Renal cortex interstitium (tissue), 11 donors: ENCODE results near the gene MAST4. TPM values are rescaled to one million over a fixed set of nuclear protein-coding genes. Genes with fewer than 3 reads are reported as not detected.

ENCODE experiments used
- DNase-seq, 11 donors: peaks; one replicate each; pipeline ENCODE4 v3.0.0-alpha.2; 2013; ENCODE audit warnings: low read depth in 9 of 11, low spot score in 4 of 11; ENCODE audit errors: extremely low read depth in 1 of 11
- polyA plus RNA-seq, 3 donors: library from polyadenylated mRNA; unstranded; fragments of 120-200 nt; gene quantifications; one replicate each; pipeline ENCODE4 v1.2.1, GENCODE V29; 2013; ENCODE audit not compliant: insufficient read length in 3 of 3

Gene MAST4
- polyA plus RNA-seq, 3 donors: 15.2 to 19.4 (median 16.8) TPM

DNA sequence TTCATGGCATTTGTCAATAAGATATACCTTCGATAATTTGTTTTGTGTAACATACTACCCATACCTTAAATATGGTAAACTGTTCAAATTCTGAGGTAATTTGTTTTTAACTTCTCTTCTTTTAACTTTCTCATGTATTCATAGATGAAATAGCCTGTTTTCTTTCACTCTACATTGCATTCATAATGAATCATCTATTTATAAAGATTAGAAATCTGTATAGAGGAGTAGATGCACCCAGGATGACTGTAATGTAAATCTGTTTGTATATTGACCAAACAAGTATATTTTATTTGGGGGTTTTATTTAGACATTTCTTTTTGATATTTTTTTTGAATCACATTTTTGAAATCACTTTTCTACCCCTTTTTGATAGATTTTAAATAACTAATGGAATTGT lies 455.8 kb downstream of the MAST4 start:
- no peak for DNase-seq

DNA sequence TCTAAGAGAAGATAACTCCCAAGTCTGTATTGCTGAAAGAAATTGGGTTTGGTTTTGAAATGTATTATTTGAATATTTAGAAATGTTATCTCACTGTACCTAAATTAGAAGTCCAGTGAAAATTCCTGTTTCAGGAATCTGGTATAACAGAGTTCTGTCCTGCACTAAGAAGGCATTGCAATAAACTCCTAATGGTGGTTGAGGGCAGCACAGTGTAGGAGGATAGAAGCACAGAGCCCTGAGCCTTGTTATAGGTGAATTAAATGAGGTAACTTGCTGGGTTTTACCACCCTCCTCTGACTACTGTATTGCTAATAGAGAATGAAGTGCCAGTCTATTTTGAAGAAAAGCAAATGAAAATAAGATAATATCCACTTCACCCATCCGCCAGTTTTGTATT lies 457.0 kb downstream of the MAST4 start:
- DNase-seq: no peak

DNA sequence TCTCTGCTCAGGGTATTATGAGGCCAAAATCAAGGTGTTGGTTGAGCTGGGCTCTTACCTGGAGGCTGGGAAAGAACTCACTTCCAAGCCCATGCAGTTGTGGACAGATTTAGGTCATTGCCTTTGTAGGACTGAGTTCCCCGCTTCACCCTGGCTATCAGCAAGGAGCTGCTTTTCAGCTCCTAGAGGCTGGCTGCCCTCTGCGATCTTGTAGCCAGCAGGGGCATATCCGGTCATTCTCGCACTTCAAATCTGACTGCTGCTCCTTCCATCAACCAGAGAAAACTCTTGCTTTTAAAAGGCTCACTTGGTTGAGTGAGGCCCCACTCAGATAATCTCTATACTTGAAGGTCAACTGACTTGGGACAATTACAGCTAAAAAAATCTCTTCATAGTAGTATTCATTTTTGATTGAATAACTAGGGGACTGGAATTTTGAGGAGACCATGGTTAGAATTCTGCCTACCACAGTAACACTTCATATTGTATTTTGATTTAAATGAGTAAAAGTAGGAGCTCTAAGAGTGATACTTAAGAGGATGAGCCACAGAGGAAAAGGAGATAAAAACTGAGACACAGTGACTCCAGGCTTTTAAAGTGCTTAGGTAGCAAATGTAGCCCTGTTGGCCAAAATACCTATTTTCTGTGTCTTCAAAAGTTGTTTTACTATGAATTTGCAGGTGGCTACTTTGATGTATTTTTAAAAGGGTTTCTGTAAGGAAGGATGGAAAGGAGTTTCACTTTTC lies 463.0 kb downstream of the MAST4 start:
- no peak for DNase-seq

DNA sequence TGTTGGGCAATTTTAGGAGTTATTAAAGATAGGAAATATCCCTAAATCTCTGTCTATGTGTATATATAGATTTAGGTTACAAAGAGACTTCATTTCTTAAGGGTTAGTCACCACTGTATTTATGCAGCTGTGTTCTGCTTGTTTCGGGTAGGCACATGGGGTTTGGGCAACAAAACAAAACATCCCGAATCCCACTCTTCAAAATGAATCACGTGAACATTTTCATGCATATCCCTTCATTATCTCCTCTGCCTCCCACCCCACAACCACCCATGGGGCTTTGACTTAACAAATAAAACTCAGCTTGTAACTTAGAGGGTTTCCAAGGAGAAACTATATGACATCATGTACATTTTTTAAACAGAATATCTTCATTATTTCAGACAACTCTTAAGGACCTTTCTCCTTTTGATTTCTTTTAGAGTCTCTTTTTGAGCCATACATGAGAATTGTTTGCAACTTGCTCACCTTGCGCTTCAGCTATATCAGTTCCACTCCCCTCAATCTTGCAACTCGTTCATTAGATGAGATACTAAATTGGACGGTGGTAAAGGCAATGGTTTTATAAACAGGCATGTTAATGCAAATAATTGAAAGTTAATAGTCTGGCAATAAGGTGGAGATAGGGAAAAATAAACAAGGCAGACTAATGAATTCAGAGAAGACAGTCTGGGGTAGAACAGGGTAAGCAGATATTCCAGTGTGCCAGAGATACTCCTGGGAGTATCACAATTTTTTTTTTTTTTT lies 463.7 kb downstream of the MAST4 start:
- DNase-seq: no peak

DNA sequence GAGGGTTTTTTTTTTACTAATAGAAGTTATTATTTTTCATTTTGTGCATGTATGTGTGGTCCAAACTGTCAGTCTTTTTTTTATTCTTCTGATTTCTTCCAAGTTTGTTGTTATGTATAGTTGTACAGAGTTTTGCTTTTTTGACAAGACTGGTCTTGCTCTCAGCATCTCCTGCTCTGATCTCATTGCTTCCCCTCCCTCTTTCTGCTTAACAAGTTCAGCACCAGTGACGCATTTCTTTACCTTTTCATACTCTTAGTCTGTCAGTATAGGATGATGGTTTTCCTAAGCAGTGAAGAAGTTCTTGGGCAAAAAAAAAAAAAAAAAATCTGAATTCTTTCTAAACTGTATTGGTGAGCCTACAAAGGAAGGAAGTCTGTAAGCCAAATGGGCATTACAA lies 465.3 kb downstream of the MAST4 start:
- no peak for DNase-seq

DNA sequence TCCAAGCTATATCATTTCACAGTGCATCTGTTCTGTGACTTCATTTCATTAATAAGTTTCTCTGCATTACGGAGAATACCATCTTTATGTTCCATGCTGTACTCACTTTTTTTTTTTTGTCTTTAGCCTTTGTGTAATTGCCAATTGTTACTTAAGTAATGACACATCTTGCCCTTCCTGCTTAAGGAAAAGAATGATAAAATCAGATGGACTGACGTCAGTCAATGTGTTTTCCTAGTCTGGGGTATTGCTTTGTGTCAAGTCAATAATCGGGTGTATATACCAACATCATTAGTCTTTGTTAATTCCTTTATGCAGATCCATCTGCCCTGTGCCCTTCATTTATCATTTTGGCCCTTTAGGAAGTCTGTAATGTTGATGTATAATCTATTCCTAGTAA lies 466.9 kb downstream of the MAST4 start:
- DNase-seq: no peak

DNA sequence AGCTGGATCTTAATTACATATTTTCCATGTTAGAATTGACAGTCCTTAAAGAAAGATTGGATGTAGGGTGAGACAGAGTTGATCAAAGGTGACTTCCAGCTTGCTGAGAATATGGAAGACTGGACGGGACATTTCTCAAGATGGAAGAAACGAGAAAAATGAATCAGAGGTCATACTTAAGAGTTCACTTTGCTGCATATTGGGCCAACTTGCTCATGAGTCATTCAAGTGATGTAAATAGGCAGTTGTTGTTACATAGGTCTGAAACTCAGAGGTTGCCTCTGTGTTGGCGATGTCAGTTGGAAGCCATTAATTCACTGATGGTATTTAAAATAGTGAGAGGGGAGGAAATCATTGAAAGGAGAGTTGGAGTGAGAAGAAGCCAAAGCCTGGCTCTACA lies 467.6 kb downstream of the MAST4 start:
- no peak for DNase-seq

DNA sequence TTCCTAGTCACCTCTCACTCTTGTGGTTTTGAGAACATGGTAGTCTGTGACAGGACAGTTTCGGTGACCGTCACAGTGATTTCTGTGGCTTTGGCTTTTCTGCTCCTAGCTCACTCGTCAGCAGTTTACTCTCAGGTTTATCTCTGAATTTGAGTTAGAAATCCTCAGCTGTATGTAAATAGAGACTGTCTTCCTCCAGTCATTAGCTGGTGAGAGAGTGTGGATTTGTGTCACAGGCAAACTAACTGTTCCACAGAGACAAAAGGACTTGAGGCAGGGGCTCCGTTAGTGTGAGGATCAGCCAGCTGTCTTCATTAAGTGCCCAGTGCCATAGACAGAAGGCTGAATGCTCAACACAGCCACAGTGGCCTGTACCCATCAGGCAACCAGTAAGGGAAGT lies 469.0 kb downstream of the MAST4 start:
- no peak for DNase-seq

DNA sequence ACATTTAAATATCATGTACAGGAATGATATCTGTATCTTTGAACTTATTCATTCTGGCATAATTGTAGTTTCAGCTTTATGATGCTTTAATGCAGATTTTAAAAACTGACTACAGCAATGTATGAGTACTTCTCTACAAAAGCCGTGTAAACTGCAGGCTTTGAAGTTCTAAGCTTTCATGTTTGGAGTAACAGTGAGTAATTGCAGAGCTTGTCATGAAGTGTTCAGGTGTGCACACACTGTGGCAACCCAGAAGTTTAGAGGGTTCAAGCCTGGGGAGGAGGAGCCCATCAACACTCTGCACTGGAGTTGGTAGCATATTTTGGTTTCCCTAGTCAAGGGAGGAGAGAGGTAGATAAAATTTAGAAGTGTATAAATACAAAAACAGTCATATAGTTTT lies 469.5 kb downstream of the MAST4 start:
- DNase-seq: no peak

DNA sequence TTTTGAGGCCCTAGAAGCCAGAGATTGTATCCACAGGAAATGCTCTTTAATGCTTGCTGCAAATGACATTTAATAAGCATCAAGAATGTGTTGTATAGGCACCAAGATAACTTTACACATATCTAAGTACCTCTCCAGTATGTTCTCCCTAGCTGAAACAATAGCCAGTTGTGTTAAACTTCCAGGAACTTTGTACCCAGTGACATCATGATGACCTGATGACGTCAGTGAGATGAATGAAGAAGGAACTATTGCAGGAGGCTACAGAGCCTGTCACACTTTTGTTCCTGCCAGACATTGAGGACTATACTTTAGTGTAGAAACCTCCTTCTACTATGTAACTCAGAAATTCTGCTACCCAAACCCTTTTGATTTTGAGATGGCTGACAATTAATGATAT lies 470.6 kb downstream of the MAST4 start:
- no peak for DNase-seq

DNA sequence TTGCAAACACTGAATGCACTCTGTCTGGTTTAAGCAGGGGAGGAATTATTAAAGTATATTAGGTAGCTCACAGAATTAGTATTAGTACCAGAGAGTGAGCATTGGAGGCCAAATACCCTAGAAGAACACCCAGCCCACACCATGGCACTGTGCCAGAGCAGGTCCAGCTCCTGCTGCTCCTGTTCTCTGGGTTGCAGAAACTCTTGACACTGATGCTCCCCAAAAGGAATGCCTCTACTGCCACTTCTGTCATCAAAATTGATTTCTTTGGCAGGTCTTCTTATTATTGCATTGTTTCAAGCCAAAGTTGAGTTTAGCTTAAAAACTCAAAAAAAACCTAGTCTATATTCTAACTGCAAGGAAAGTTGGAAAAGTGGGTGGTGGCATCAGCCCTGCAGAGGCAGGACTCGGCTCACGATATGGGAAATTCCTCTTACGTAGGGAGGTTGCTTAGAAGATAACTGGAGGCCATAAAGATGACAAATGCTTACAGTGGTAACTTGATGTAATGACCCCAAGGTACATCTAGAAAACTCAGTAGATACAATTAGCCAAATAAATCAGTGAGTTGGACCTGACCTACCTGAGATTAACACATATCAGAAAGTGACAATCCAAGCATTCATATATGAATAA lies 477.0 kb downstream of the MAST4 start:
- no peak for DNase-seq

DNA sequence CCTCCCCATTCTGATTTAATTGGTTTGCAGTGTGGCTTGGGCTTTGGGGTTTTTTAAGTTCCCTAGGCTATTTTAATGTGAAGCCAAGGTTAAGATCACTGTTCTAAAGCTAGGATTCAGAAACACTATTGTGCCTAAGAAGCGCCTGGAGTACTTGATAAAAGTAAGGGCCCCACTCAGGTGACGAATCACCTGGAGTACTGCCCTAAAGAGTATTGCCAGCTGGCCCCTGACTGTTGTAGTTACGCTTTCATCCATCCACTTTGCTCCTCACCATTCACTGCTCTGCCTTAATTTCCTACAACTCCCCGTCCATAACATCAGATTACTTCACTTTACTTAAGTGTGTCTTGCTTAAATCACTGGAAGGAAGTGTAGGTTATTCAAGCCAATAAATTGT lies 481.1 kb downstream of the MAST4 start:
- DNase-seq: no peak

DNA sequence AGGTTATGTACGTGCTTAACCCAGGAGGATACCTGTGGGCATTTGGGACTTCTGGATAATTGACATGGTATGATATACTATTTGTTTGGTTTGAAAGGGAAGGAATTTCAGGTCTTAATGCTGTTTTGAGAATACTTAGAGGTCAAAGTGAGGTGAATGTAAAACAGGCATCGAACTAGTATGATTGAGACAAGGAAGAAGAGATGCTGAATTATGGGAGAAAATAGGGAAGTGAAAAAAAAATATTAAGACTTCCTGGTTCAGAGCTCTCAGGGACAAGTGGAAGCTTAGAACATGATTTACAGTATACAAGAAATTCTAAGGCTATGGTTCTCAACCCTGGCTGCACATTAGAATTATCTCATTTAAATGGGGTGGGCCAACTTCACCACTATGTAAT lies 485.1 kb downstream of the MAST4 start:
- DNase-seq: no peak

DNA sequence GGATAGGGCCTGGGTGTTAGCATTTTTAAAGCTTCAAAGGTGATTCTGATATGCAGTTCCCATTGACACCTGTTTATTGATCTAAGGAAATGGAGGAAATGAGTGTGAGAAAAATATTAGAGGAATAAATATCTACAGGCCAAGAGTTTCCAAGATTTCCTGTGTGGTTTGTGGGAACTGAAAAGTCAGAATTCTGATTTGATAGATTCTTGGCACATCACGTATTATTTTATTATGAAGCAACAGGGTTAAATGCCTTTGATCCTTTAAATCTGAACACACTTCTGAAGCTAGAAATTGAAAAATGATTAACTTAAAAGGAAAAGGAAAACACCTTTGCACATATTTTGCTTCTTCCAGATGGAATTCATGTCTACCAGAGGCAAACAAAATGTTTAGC lies 486.7 kb downstream of the MAST4 start:
- no peak for DNase-seq

DNA sequence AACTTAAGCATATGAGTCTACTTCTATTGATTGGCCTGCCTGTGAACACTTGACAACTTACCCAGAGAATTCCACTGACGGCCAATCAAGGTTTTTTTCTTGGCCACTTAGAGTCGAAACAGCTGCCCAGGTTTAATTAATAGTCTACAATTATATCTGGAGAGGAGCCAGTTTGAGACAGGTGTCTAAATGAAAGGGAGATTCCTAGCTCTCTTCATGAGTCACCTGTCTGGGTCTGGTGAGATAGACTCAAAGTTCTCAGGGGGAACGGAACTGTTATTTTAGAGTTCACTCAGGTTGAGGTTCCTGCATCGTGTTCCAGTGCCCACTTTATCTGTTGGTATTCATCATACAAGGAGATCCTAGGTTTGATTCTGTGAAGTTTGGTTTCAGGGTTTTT lies 489.4 kb downstream of the MAST4 start:
- DNase-seq: no peak

DNA sequence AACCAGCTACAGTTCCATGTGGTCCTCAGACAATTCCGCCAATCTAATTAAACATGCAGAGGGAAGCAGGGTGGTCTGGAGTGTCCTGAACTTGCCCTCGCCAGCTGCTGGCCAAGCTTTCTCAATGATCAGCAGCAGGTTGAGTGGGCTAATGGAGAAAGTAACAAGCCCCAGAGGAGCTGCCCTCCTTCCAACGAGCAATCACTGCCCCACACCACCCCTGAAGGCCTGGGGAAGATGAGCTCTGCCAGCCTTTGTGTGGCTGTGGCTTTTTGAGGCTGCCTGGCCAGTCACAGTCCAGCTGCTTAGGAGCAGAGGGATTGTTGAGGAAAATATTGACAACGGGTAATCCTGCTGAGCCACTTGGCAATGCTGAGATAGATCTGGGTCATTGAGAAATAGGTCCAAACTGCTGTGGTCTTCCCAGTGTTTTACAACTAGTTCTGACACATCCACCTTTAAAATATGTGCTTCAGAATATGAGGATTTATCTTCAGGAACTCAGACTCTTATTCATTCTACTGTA lies 493.1 kb downstream of the MAST4 start:
- no peak for DNase-seq

DNA sequence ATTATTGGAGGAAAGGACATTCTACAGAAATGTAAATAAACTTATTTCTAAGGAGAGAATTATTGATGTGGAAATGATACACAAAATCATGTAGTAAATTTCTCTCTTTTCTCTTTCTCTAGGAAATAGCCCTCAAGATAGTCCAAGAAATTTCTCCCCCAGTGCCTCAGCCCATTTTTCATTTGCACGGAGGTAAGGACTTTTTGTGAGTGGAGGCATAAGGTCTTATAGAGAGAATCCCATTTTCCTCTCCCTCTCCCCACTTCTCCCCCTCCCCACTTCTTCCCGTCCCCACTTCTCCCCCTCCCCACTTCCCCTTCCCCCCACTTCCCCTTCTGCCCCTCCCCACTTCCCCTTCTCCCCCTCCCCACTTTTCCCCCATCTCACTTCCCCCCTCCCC lies 493.8 kb downstream of the MAST4 start:
- no peak for DNase-seq

DNA sequence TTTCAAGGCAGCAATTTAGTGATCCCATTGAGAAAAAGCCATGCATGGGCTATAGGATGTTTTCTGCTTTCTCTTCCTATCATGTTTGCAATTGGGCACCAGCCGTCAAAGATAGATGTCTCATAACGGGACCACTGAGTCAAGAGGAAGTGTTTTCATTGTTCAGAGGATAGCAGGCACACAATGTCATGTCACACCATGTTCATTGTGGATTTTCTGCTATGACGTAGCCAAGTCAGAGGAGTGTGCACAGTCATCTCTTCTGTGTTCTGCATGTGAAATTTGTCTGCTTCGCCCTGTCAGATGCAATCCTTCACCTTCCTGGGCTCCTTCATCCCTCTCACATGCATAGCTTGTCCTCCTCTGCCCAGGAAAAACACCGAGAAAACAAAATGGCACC lies 494.4 kb downstream of the MAST4 start:
- no peak for DNase-seq

DNA sequence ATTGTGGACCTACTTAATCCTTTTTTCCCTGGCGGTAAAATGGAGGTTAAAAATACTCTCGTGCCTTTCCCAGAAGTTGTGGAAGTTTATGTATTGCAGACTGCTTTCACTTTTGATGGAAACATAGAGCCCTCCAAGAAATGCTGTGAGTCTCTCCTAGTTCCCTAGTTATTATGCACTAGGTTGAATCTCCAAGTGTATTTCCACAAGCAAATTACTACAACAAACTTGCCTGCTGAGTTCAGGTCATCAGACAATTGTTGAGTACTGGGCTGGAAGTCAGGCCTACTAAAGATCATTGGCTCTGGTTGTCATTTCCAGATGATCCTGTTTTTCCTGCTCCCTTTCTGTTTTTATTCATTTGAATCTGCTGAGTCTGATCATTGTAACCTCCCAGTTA lies 496.3 kb downstream of the MAST4 start:
- DNase-seq: no peak

DNA sequence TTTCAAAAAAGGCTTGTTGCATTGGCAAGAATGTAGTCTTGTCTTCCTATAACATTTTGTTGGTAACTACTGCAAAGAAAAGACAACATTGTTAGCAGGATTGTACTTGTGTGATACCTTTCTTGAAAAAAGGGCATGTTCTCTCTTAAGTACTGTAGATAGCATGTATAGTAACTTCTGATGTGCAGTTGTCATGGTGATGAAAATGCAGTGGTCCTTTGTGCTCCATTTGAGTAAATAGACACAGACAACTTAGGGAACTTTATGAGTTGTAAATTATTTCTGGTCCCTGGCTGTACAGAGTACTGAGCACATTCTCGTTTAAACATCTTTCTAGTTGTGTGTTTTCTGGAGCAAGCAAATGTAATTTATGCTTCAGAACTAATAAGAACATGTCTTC lies 497.1 kb downstream of the MAST4 start:
- no peak for DNase-seq
